Ramos (cell line): ENCODE results near the gene SMG7.

Source experiments
- in situ Hi-C: fragments of 300-500 bp; cut with MboI; formaldehyde crosslinking; loops from one replicate; pipeline ENCODE4 v1.14.3; 2022; ENCODE audit warnings: low sequenced_read_pairs; ENCODE audit not compliant: unreplicated experiment

SMG7 gene

GRCh38 chr1:183552441-183552840, 80.1 kb downstream of the SMG7 start:
- in situ Hi-C loops = no loop called here

GRCh38 chr1:183552891-183553290, 80.6 kb downstream of the SMG7 start:
- in situ Hi-C loops = no loop called here

GRCh38 chr1:183553331-183553730, 81.0 kb downstream of the SMG7 start:
- in situ Hi-C loops = no loop called here

GRCh38 chr1:183553764-183554163, 81.5 kb downstream of the SMG7 start:
- in situ Hi-C loops = no loop called here

- in situ Hi-C loops = no loop called here
These were observed 82.3 kb downstream of the SMG7 start for GRCh38 chr1:183554577-183554976.

- in situ Hi-C loops = no loop called here
These were observed 86.8 kb downstream of the SMG7 start for GRCh38 chr1:183559061-183559460.

GRCh38 chr1:183562701-183563100, 90.4 kb downstream of the SMG7 start:
- in situ Hi-C loops = no loop called here

GRCh38 chr1:183565261-183565660, 93.0 kb downstream of the SMG7 start:
- in situ Hi-C loops = no loop called here

- in situ Hi-C loops = no loop called here
These were observed 93.7 kb downstream of the SMG7 start for GRCh38 chr1:183566026-183566425.

GRCh38 chr1:183567584-183567983, 95.3 kb downstream of the SMG7 start:
- in situ Hi-C loops = no loop called here

GRCh38 chr1:183568176-183569021, 96.1 kb downstream of the SMG7 start:
- in situ Hi-C loops = no loop called here

GRCh38 chr1:183569141-183569540, 96.8 kb downstream of the SMG7 start:
- in situ Hi-C loops = no loop called here

GRCh38 chr1:183569801-183570200, 97.5 kb downstream of the SMG7 start:
- in situ Hi-C loops = no loop called here

GRCh38 chr1:183570451-183570850, 98.2 kb downstream of the SMG7 start:
- in situ Hi-C loops = no loop called here

- in situ Hi-C loops = no loop called here
These were observed 99.5 kb downstream of the SMG7 start for GRCh38 chr1:183571678-183572268.

- in situ Hi-C loops = no loop called here
These were observed 100.4 kb downstream of the SMG7 start for GRCh38 chr1:183572721-183573120.

GRCh38 chr1:183575606-183576005, 103.3 kb downstream of the SMG7 start:
- in situ Hi-C loops = no loop called here

GRCh38 chr1:183576537-183576936, 104.2 kb downstream of the SMG7 start:
- in situ Hi-C loops = no loop called here

GRCh38 chr1:183577897-183578465, 105.7 kb downstream of the SMG7 start:
- in situ Hi-C loops = no loop called here

- in situ Hi-C loops = no loop called here
These were observed 106.6 kb downstream of the SMG7 start for GRCh38 chr1:183578856-183579255.

GRCh38 chr1:183580281-183580682, 108.0 kb downstream of the SMG7 start:
- in situ Hi-C loops = no loop called here
